GM19240 (cell line): ENCODE data around the gene ITIH2.
"Not testable (repeated sequence)": the region's sequence is repeated elsewhere in the genome, so short reads cannot be mapped to it uniquely, and the experiment has no call there.

Experiments
- DNase-seq: peaks from one replicate; pipeline ENCODE4 v3.0.0; 2011; ENCODE audit warnings: low spot score; ENCODE audit not compliant: insufficient read length

Gene ITIH2

GRCh38 chr10:7744307-7744706 is 41.2 kb downstream of the ITIH2 start:
- no peak for DNase-seq

- DNase-seq: not testable (repeated sequence)
These were observed 45.5 kb downstream of the ITIH2 start for GRCh38 chr10:7748637-7749036.

DNA sequence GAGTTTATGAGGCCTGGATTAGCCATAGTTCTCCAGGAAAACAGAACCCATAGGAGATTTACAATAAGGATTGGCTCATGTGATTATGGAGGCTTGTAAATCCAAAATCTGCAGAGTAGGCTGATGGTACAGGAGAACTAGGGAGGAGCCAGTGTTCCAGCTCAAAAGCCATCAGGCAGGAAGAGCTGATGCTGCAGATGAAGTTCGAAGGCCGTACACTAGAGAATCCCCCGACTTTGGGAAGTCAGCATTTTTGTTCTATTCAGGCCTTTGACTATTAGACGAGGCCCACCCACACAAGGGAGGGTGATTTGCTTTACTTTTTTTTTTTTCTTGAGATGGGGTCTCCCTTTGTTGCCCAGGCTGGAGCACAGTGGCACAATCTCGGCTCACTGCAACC is 47.1 kb downstream of the ITIH2 start:
- DNase-seq: no peak

GRCh38 chr10:7752251-7752650 is 49.1 kb downstream of the ITIH2 start:
- no peak for DNase-seq

- DNase-seq: no peak
These were observed 52.0 kb downstream of the ITIH2 start for GRCh38 chr10:7755103-7755502.

GRCh38 chr10:7756360-7756992 is 53.4 kb downstream of the ITIH2 start:
- DNase-seq: no peak

GRCh38 chr10:7763929-7764328 is 60.8 kb downstream of the ITIH2 start:
- no peak for DNase-seq

DNA sequence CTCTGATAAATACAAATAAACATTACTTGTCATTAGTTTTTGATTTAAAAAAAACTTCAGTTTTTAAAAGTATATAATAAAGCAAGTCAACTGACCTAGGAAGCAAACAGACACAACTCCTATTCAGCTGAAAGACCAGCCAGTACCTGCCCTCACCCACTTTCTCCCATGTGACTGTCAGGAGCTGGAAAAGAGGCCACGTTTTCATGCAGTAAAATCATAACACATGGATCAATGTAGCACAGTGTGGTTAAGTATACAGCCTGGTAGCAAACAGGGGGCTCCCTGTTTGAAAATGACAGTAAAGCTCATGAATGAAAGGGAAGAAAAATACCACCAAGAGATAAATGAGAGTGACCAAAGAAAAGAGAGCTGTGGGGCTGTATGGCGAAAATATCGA is 63.1 kb downstream of the ITIH2 start:
- DNase-seq: no peak

DNA sequence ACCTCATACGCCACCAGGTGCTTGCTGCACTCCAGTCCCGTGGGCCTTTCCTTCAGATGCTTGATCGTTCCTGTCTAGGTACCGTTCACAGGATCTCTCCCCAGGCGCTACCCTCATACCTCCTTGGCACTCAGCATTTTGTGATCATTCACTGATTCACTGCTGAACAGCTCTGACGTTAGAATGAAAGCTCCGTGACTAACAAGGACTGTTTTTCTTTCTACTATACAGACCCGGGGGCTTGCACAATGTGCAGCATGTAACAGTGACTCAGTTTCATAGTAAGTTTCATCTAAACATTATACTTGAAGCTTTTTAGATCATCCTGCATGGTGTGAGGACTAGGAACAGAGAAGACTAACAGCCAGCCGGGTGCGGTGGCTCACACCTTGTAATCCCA is 64.1 kb downstream of the ITIH2 start:
- no peak for DNase-seq

- no peak for DNase-seq
These were observed 65.3 kb downstream of the ITIH2 start for GRCh38 chr10:7768417-7768816.

GRCh38 chr10:7773845-7774801 is 71.0 kb downstream of the ITIH2 start:
- no peak for DNase-seq

- DNase-seq: no peak
These were observed 73.7 kb downstream of the ITIH2 start for GRCh38 chr10:7776777-7777176.

DNA sequence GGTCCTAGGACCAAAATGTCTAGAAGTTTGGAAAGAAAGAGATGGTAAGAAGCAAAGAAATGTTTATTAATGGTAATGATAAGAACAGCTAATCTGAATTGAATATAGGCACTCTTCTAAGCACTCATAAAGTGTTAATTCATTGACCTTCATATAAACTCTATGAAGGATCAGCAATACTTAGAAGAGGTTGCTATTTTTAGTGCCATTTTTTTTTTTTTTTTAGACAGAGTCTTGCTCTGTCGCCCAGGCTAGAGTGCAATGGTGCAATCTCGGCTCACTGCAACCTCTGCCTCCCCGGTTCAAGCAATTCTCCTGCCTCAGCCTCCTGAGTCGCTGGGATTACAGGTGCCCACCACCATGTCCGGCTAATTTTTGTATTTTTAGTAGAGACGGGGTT is 79.1 kb downstream of the ITIH2 start:
- not testable (repeated sequence) for DNase-seq

- DNase-seq: no peak
These were observed 83.3 kb downstream of the ITIH2 start for GRCh38 chr10:7786430-7786829.

- no peak for DNase-seq
These were observed 84.2 kb downstream of the ITIH2 start for GRCh38 chr10:7787150-7787856.

DNA sequence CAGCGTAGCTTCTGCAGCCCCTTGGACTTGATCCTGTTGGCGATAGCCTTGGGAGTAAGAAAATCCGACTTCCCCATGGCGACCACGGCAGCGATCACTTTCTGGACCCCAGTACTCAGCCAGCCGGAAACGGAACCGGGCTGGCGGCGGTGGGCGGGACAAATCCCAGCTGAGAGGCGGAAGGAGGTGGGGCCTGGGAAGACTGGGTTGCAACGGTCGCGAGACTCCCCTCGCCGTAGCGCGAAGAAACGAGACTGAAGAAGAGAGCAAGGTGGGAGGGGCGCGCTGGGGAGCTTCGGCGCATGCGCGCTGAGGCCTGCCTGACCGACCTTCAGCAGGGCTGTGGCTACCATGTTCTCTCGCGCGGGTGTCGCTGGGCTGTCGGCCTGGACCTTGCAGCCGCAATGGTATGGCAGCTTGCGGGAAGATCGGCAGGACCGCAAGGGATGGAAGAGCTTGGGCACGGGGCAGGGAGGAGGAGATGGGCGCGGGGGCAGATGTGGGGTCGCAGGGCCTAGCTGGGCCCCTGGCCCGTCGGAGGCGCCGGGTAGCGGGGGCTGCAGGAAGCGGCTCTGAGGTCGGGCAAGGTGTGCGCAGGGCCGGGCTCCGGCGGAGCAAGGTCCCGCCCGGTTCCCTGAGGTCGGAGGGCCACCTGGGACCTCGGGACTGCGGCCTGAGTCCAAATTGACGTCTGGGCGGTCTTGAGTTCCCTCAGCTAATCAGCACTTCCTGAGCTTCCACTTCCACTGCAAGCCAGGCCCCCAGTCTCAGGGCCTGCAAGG is 84.9 kb downstream of the ITIH2 start, which contains the start of the genes ATP5F1C and KIN:
Gene ATP5F1C (plus strand): TSS at position 321 of the 782 bp plus-strand sequence. CDS start 31 bp downstream, at position 352.
Gene KIN (minus strand): TSS at position 137 of the 782 bp plus-strand sequence. CDS start 60 bp downstream, at position 77.
- peak; percentile 90 for DNase-seq

DNA sequence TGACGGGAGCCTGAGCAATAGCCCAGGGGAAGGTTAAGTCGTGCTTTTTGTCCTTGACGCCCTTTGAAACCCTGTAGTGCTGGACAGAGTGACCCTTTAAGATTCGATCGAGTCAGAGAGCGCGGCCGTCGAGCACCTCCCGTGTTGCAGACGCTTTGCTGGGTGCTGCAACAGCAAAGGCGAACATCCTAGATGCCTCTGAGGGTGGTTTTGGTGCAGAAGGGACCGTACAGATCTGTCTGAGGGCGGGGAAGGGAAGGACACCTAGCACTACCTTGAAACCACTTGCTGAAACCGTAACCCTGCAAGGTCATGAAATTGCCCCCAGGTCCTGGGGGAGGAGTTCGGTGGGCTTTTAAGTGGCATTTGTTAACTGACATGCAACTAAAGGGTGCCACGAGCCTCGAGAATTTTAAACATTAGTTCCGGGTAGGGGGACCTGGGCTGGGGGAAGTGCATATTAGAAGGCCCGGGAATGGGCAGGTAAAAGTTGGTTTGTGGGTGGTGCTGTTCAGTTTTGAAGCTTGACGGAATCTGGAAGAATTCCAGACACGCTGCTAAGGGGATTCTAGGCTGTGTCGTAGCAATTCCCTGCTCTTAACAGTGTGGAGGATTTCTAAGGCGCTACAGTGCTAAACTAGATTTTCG is 85.6 kb downstream of the ITIH2 start:
- DNase-seq: no peak

DNA sequence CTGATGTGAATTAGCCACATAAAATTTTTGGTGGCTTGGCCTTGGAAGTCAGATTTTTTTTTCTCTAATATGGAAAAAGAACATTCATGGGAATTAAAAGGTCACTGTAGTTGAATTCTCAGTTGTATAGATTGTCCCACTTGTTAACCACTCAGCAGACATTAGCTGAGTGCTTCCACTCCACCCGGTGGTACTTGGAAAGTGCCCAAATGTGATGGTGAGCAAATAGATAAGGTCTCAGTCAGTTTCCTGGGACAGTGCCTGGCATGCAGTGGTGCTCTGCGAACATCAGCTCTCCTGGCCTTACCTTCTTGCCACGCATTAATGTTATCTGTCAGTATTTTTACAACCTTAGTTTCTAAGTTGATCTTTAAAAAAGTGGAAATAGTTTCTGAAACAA is 86.3 kb downstream of the ITIH2 start:
- DNase-seq: no peak

- DNase-seq: no peak
These were observed 89.4 kb downstream of the ITIH2 start for GRCh38 chr10:7792541-7792940.

DNA sequence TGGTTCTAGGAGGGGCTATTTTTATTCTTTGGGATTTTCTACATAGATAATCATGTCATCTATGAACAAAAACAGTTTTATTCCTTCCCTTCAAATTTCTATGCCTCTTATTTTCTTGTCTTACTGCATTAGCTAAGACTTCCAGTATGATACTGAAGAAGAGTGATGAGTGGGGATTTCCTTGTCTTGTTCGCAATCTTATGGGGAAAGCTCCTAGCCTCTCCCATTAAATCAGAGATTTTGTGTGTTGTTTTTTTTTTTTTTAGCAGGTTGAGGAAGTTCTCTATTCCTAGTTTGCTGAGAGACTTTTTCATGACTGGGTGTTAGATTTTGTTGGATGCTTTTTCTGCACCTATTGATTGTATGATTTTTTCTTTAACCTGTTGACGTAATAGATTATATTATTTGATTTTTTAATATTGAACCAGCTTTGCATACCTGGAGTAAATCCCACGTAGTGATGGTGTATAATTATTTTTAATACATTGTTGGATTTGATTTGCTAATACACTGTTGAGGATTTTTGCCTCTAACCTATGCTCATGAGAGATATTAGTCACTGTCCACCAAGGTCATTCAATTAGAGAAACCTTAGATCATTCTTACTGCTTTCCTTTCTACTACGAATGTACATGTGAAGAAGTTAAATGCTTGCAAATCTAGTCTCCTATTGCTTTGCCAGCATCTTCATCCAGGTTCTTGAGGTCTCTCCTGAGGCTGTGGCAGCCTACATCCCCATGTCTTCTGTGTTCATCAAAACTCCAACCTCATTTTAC is 91.3 kb downstream of the ITIH2 start:
- DNase-seq: no peak
